SK-N-MC (cell line): ENCODE data around the gene COL6A1.
A peak's percentile ranks its signal among the peaks of the same experiment; 100 is the strongest.
"Not testable (repeated sequence)": the region's sequence is repeated elsewhere in the genome, so short reads cannot be mapped to it uniquely, and the experiment has no call there.

Experiments
- DNase-seq: peaks from one replicate; pipeline ENCODE4 v3.0.0-alpha.2; 2011; ENCODE audit warnings: low read depth, low spot score
- H3K27ac ChIP-seq: fragments of 200-600 bp; sonication (generic); 2 replicates; pipeline ENCODE4 v1.5.1; 2016; ENCODE audit warnings: mixed run types
- H3K36me3 ChIP-seq: fragments of 200-600 bp; sonication (generic); 2 replicates; pipeline ENCODE4 v1.6.1; 2017; ENCODE audit warnings: antibody characterized with exemption, low read length, mixed read lengths; ENCODE audit not compliant: insufficient read depth
- H3K4me3 ChIP-seq: fragments of 200-600 bp; sonication (generic); 2 replicates; pipeline ENCODE4 v1.5.1; 2016
- H3K9ac ChIP-seq: fragments of 200-600 bp; sonication (generic); 2 replicates; pipeline ENCODE4 v1.8.0; 2017; ENCODE audit warnings: mixed run types, mixed read lengths; ENCODE audit not compliant: insufficient read length
- H3K9me3 ChIP-seq: fragments of 200-600 bp; sonication (generic); 2 replicates; pipeline ENCODE4 v1.6.1; 2017; ENCODE audit warnings: low read depth, mild to moderate bottlenecking, antibody characterized with exemption, low read length, moderate library complexity, mixed read lengths
- EZH2 ChIP-seq: fragments of 200-600 bp; sonication (generic); IDR thresholded peaks from one replicate; pipeline ENCODE4 v1.6.1; 2017; ENCODE audit warnings: antibody characterized with exemption
- FOXP2 ChIP-seq: optimal IDR thresholded peaks from 2 replicates; pipeline ENCODE3; 2011; ENCODE audit warnings: mild to moderate bottlenecking, moderate library complexity; ENCODE audit not compliant: insufficient read depth; ENCODE audit errors: extremely low read length, control extremely low read depth
- POLR2AphosphoS5 ChIP-seq: IDR thresholded peaks from 2 replicates; pipeline ENCODE4 v1.6.1; 2012; ENCODE audit warnings: mild to moderate bottlenecking, low read depth, low read length, borderline replicate concordance

Gene COL6A1

GRCh38 chr21:45951676-45952075, 29.9 kb upstream of the COL6A1 start:
- H3K4me3 ChIP-seq: no peak overlapping the region
- no peak overlapping the region for H3K9ac ChIP-seq
- TF ChIP-seq POLR2AphosphoS5: no peak
- no peak for TF ChIP-seq FOXP2
- TF ChIP-seq EZH2: no peak
- no peaks in the 10 kb centered on the region for H3K9me3 ChIP-seq
- no peak for DNase-seq
- H3K36me3 ChIP-seq: no peaks in the 10 kb centered on the region
- H3K27ac ChIP-seq: no peak overlapping the region

GRCh38 chr21:45952527-45952926, 29.0 kb upstream of the COL6A1 start:
- not testable (repeated sequence) for DNase-seq

GRCh38 chr21:45952974-45953373, 28.6 kb upstream of the COL6A1 start:
- no peak overlapping the region for H3K27ac ChIP-seq
- H3K9me3 ChIP-seq: no peaks in the 10 kb centered on the region
- DNase-seq: no peak
- TF ChIP-seq POLR2AphosphoS5: no peak
- no peak for TF ChIP-seq EZH2
- TF ChIP-seq FOXP2: no peak
- H3K9ac ChIP-seq: no peak overlapping the region
- H3K36me3 ChIP-seq: no peaks in the 10 kb centered on the region
- H3K4me3 ChIP-seq: no peak overlapping the region

More at GRCh38 chr21:45952527-45952926, 29.0 kb upstream of the COL6A1 start:
- H3K4me3 ChIP-seq, H3K27ac ChIP-seq, H3K9me3 ChIP-seq, H3K36me3 ChIP-seq, H3K9ac ChIP-seq: not testable (repeated sequence)

- TF ChIP-seq POLR2AphosphoS5 (no peak), FOXP2 (no peak), EZH2 (no peak)
- no peaks in the 10 kb centered on the region for H3K9me3 ChIP-seq
- DNase-seq: no peak
- no peak overlapping the region for H3K9ac ChIP-seq
- no peaks in the 10 kb centered on the region for H3K36me3 ChIP-seq
- no peak overlapping the region for H3K4me3 ChIP-seq
- H3K27ac ChIP-seq: no peak overlapping the region
Measured at GRCh38 chr21:45954261-45954660, 27.3 kb upstream of the COL6A1 start.

- H3K27ac ChIP-seq: no peak overlapping the region
- no peaks in the 10 kb centered on the region for H3K36me3 ChIP-seq
- TF ChIP-seq EZH2: no peak
- TF ChIP-seq POLR2AphosphoS5: no peak
- no peak for TF ChIP-seq FOXP2
- H3K9me3 ChIP-seq: no peaks in the 10 kb centered on the region
- no peak overlapping the region for H3K9ac ChIP-seq
- no peak for DNase-seq
- H3K4me3 ChIP-seq: no peak overlapping the region
Measured at GRCh38 chr21:45954921-45955320, 26.6 kb upstream of the COL6A1 start.

- TF ChIP-seq FOXP2: no peak
- TF ChIP-seq EZH2: no peak
- TF ChIP-seq POLR2AphosphoS5: no peak
- H3K27ac ChIP-seq: no peak overlapping the region
- H3K9ac ChIP-seq: no peak overlapping the region
- no peak for DNase-seq
- H3K9me3 ChIP-seq: no peaks in the 10 kb centered on the region
- no peaks in the 10 kb centered on the region for H3K36me3 ChIP-seq
- no peak overlapping the region for H3K4me3 ChIP-seq
Measured at GRCh38 chr21:45957551-45957950, 24.0 kb upstream of the COL6A1 start.

GRCh38 chr21:45957981-45958600, 23.5 kb upstream of the COL6A1 start:
- Histone ChIP-seq H3K9me3 (no peaks in the 10 kb centered on the region), H3K27ac (0 out of 2 replicates have a peak overlapping the region, but pooled peaks have one; percentile 37), H3K36me3 (no peaks in the 10 kb centered on the region), H3K9ac (no peak overlapping the region), H3K4me3 (no peak overlapping the region)
- DNase-seq: no peak
- TF ChIP-seq FOXP2 (no peak), EZH2 (no peak), POLR2AphosphoS5 (no peak)

- no peak for DNase-seq
- Histone ChIP-seq H3K36me3 (no peaks in the 10 kb centered on the region), H3K9me3 (no peaks in the 10 kb centered on the region), H3K27ac (no peak overlapping the region), H3K9ac (no peak overlapping the region), H3K4me3 (no peak overlapping the region)
- TF ChIP-seq FOXP2 (no peak), POLR2AphosphoS5 (no peak), EZH2 (no peak)
Measured at GRCh38 chr21:45959182-45959581, 22.4 kb upstream of the COL6A1 start.

GRCh38 chr21:45959779-45960390, 21.7 kb upstream of the COL6A1 start:
- Histone ChIP-seq H3K9ac (no peak overlapping the region), H3K4me3 (no peak overlapping the region), H3K36me3 (no peaks in the 10 kb centered on the region), H3K9me3 (no peaks in the 10 kb centered on the region), H3K27ac (no peak overlapping the region)
- DNase-seq: no peak
- TF ChIP-seq POLR2AphosphoS5 (no peak), EZH2 (no peak), FOXP2 (no peak)

GRCh38 chr21:45961408-45961807, 20.2 kb upstream of the COL6A1 start:
- not testable (repeated sequence) for H3K9ac ChIP-seq, DNase-seq, H3K9me3 ChIP-seq, H3K36me3 ChIP-seq, H3K4me3 ChIP-seq, H3K27ac ChIP-seq
